ENCODE results near the gene INPP4B.

- TF ChIP-seq CTCF (conservative IDR thresholded peaks at IDR 0.05) (no peak), EZH2 (IDR thresholded peaks at IDR 0.05; ENCODE audit: low read depth) (no peak)
These were observed 523.1 kb downstream of the INPP4B start for GRCh38 chr4:142322996-142323395.
